MM.1S (cell line): ENCODE data around the gene SLC15A3.

ENCODE experiments used
- DNase-seq: peaks from one replicate; pipeline ENCODE4 v3.0.0-alpha.2; 2015
- H2AFZ ChIP-seq: fragments of 300-600 bp; sonication (generic); 2 replicates; pipeline ENCODE4 v1.6.0; 2016; ENCODE audit warnings: antibody characterized with exemption, low read length
- H3F3A ChIP-seq: fragments of 300-600 bp; sonication (generic); 2 replicates; pipeline ENCODE4 v1.6.1; 2016; ENCODE audit warnings: mild to moderate bottlenecking, antibody characterized with exemption, low read length, moderate library complexity, mixed read lengths; ENCODE audit not compliant: insufficient read depth
- H3K27ac ChIP-seq: fragments of 300-600 bp; sonication (generic); 2 replicates; pipeline ENCODE4 v1.5.1; 2016; ENCODE audit warnings: mild to moderate bottlenecking, low read length
- H3K27me3 ChIP-seq: fragments of 300-600 bp; sonication (generic); replicated peaks from 2 replicates; pipeline ENCODE4 v1.6.0; 2016; ENCODE audit warnings: low read length; ENCODE audit not compliant: insufficient read depth
- H3K36me3 ChIP-seq: fragments of 300-600 bp; sonication (generic); replicated peaks from 2 replicates; pipeline ENCODE4 v1.6.1; 2016; ENCODE audit warnings: mild to moderate bottlenecking, low read length, mixed read lengths; ENCODE audit not compliant: insufficient read depth
- H3K4me1 ChIP-seq: fragments of 300-600 bp; sonication (generic); 2 replicates; pipeline ENCODE4 v1.6.1; 2016; ENCODE audit warnings: low read length, mixed read lengths
- H3K4me2 ChIP-seq: fragments of 300-600 bp; sonication (generic); 2 replicates; pipeline ENCODE4 v1.6.0; 2016; ENCODE audit warnings: low read depth, low read length
- H3K4me3 ChIP-seq: fragments of 300-600 bp; sonication (generic); 2 replicates; pipeline ENCODE4 v1.5.1; 2016; ENCODE audit warnings: low read length, mixed read lengths
- H3K79me2 ChIP-seq: fragments of 300-600 bp; sonication (generic); 2 replicates; pipeline ENCODE4 v1.6.1; 2016; ENCODE audit warnings: mixed run types, low read length, mixed read lengths
- H3K9ac ChIP-seq: fragments of 300-600 bp; sonication (generic); 2 replicates; pipeline ENCODE4 v1.6.1; 2016; ENCODE audit warnings: low read length, mixed read lengths
- H3K9me2 ChIP-seq: fragments of 300-600 bp; sonication (generic); replicated peaks from 2 replicates; pipeline ENCODE4 v1.6.1; 2016; ENCODE audit warnings: mild to moderate bottlenecking, low read length, mixed read lengths; ENCODE audit not compliant: insufficient read depth
- H3K9me3 ChIP-seq: fragments of 300-600 bp; sonication (generic); replicated peaks from 2 replicates; pipeline ENCODE4 v1.6.1; 2016; ENCODE audit warnings: mild to moderate bottlenecking, low read length, mixed read lengths; ENCODE audit not compliant: insufficient read depth
- H4K20me1 ChIP-seq: fragments of 300-600 bp; sonication (generic); 2 replicates; pipeline ENCODE4 v1.6.1; 2016; ENCODE audit warnings: mild to moderate bottlenecking, low read length, moderate library complexity, mixed read lengths; ENCODE audit not compliant: insufficient read depth
- EZH2 ChIP-seq: fragments of 300-600 bp; sonication (generic); optimal IDR thresholded peaks from 2 replicates; pipeline ENCODE3; 2017; ENCODE audit warnings: low read depth, mild to moderate bottlenecking, antibody characterized with exemption, low read length, mixed read lengths
- EZH2phosphoT487 ChIP-seq: fragments of 300-600 bp; sonication (generic); IDR thresholded peaks from 2 replicates; pipeline ENCODE4 v1.6.1; 2018; ENCODE audit warnings: antibody characterized with exemption, low read length
- TF ChIP-seq, protein P1 (sequence below): fragments of 300-600 bp; sonication (generic); IDR thresholded peaks from 2 replicates; pipeline ENCODE4 v1.5.1; 2016; ENCODE audit warnings: antibody characterized with exemption, low read length, mixed read lengths

Gene SLC15A3

GRCh38 chr11:60950933-60951605 lies 907 bp downstream of the SLC15A3 start:
- H3K4me1 ChIP-seq: peaks cover 8% of the 10 kb centered on the region; the same call in 1 of the 2 replicates
- no peak overlapping the region for H3K4me2 ChIP-seq
- H3K9ac ChIP-seq: no peak overlapping the region
- H3F3A ChIP-seq: no peaks in the 10 kb centered on the region
- 0 out of 2 replicates have a peak, but pooled peaks cover 6% of the 10 kb centered on the region for H3K27me3 ChIP-seq
- no peaks in the 10 kb centered on the region for H3K9me2 ChIP-seq
- no peak for DNase-seq
- H3K27ac ChIP-seq: no peak overlapping the region
- H3K4me3 ChIP-seq: no peak overlapping the region; the same call in 1 of the 2 replicates
- H3K36me3 ChIP-seq: no peaks in the 10 kb centered on the region
- no peaks in the 10 kb centered on the region for H4K20me1 ChIP-seq
- no peak for TF ChIP-seq EZH2phosphoT487
- TF ChIP-seq, protein P1, sequence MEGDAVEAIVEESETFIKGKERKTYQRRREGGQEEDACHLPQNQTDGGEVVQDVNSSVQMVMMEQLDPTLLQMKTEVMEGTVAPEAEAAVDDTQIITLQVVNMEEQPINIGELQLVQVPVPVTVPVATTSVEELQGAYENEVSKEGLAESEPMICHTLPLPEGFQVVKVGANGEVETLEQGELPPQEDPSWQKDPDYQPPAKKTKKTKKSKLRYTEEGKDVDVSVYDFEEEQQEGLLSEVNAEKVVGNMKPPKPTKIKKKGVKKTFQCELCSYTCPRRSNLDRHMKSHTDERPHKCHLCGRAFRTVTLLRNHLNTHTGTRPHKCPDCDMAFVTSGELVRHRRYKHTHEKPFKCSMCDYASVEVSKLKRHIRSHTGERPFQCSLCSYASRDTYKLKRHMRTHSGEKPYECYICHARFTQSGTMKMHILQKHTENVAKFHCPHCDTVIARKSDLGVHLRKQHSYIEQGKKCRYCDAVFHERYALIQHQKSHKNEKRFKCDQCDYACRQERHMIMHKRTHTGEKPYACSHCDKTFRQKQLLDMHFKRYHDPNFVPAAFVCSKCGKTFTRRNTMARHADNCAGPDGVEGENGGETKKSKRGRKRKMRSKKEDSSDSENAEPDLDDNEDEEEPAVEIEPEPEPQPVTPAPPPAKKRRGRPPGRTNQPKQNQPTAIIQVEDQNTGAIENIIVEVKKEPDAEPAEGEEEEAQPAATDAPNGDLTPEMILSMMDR: no peak
- no peak for TF ChIP-seq EZH2
- no peak overlapping the region for H2AFZ ChIP-seq
- H3K79me2 ChIP-seq: no peaks in the 10 kb centered on the region
- H3K9me3 ChIP-seq: no peaks in the 10 kb centered on the region

- Histone ChIP-seq H3K9ac (no peak overlapping the region), H3K27me3 (0 out of 2 replicates have a peak, but pooled peaks cover 6% of the 10 kb centered on the region), H4K20me1 (no peaks in the 10 kb centered on the region), H2AFZ (no peak overlapping the region), H3K27ac (no peak overlapping the region), H3K4me3 (no peak overlapping the region), H3F3A (no peaks in the 10 kb centered on the region), H3K9me2 (no peaks in the 10 kb centered on the region), H3K79me2 (no peaks in the 10 kb centered on the region), H3K4me2 (no peak overlapping the region), H3K9me3 (no peaks in the 10 kb centered on the region), H3K36me3 (no peaks in the 10 kb centered on the region), H3K4me1 (peaks cover 8% of the 10 kb centered on the region; the same call in 1 of the 2 replicates)
- no peak for DNase-seq
- TF ChIP-seq EZH2phosphoT487: no peak
- TF ChIP-seq, protein P1: no peak
- TF ChIP-seq EZH2: no peak
Observed at GRCh38 chr11:60950024-60950423, 2.0 kb downstream of the SLC15A3 start.

DNA sequence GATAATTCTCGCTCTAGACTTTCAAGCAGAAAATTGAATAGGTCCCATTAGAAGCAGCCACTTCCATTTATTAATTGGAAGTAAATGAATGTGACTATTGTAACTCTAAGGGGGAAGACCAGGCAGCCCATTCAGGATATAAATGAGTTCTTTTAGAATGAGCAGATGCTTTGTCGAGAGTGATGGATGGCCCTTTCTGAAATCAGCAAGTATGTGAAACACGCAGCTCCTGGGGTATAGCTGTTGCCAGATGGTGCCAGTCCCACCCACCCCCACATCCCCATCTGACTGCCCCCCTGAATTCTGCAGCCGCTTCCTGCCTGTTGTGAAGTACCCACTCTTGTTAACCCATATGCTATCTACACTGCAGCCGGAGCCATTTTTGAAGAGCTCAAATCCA lies 3.7 kb downstream of the SLC15A3 start:
- no peak overlapping the region for H3K9ac ChIP-seq
- no peaks in the 10 kb centered on the region for H3K9me2 ChIP-seq
- no peak overlapping the region for H3K27ac ChIP-seq
- H3K79me2 ChIP-seq: no peaks in the 10 kb centered on the region
- TF ChIP-seq, protein P1: no peak
- TF ChIP-seq EZH2phosphoT487 (no peak), EZH2 (no peak)
- H3K36me3 ChIP-seq: no peaks in the 10 kb centered on the region
- no peaks in the 10 kb centered on the region for H3K9me3 ChIP-seq
- no peaks in the 10 kb centered on the region for H4K20me1 ChIP-seq
- H3K4me3 ChIP-seq: no peak overlapping the region
- H3K4me1 ChIP-seq: peaks cover 8% of the 10 kb centered on the region; the same call in 1 of the 2 replicates
- no peak overlapping the region for H2AFZ ChIP-seq
- no peak for DNase-seq
- no peaks in the 10 kb centered on the region for H3F3A ChIP-seq
- no peak overlapping the region for H3K4me2 ChIP-seq
- 0 out of 2 replicates have a peak, but pooled peaks cover 6% of the 10 kb centered on the region for H3K27me3 ChIP-seq
